IPS DF 6.9 (cell line): ENCODE data around the gene SMARCAL1.

Experiments
- DNase-seq: peaks from one replicate; pipeline ENCODE4 v3.0.0-alpha.2; 2013; ENCODE audit warnings: low read depth, low spot score
- H3K27ac ChIP-seq: one replicate; pipeline ENCODE4 v1.5.1; 2013; ENCODE audit warnings: low read length, control low read depth
- H3K27me3 ChIP-seq: 2 replicates; pipeline ENCODE4 v1.6.1; 2013; ENCODE audit warnings: mild to moderate bottlenecking, low read length; ENCODE audit not compliant: control insufficient read depth, insufficient read depth
- H3K36me3 ChIP-seq: 2 replicates; pipeline ENCODE4 v1.6.1; 2013; ENCODE audit warnings: low read length; ENCODE audit not compliant: control insufficient read depth, insufficient read depth
- H3K4me1 ChIP-seq: 2 replicates; pipeline ENCODE4 v1.6.1; 2013; ENCODE audit warnings: low read length; ENCODE audit not compliant: control insufficient read depth, insufficient read depth
- H3K4me3 ChIP-seq: 2 replicates; pipeline ENCODE4 v1.5.1; 2013; ENCODE audit warnings: mild to moderate bottlenecking, low read length
- H3K9me3 ChIP-seq: 2 replicates; pipeline ENCODE4 v1.6.1; 2013; ENCODE audit warnings: low read length, inconsistent platforms; ENCODE audit not compliant: control insufficient read depth, insufficient read depth
- WGBS: extraction: QIAGEN DNeasy Blood & Tissue Kit; methylation state at CpG from one replicate; pipeline ENCODE4 v1.1.7; 2013; ENCODE audit warnings: mixed read lengths, missing lambda C conversion rate; ENCODE audit not compliant: insufficient read length, insufficient coverage; 5-methylcytosine and 5-hydroxymethylcytosine counted together

Gene SMARCAL1

GRCh38 chr2:216414772-216415319, 2.6 kb downstream of the SMARCAL1 start:
- Histone ChIP-seq H3K27ac (no peak overlapping the region), H3K36me3 (no peaks in the 10 kb centered on the region), H3K27me3 (no peaks in the 10 kb centered on the region), H3K4me1 (no peaks in the 10 kb centered on the region; the same call in 1 of the 2 replicates), H3K9me3 (no peaks in the 10 kb centered on the region), H3K4me3 (no peak overlapping the region)
- no peak for DNase-seq
- no CpG with 5 or more reads among the region's 3 CpGs for whole genome bisulfite sequencing

- H3K27me3 ChIP-seq, result no peaks in the 10 kb centered on the region
- H3K27ac ChIP-seq, result no peak overlapping the region
- no peak overlapping the region for H3K4me3 ChIP-seq
- WGBS, result no CpG with 5 or more reads among the region's 3 CpGs
- H3K9me3 ChIP-seq, result no peaks in the 10 kb centered on the region
- H3K4me1 ChIP-seq, result no peaks in the 10 kb centered on the region; the same call in 1 of the 2 replicates
- no peak for DNase-seq
- no peaks in the 10 kb centered on the region; the same call in 1 of the 2 replicates for H3K36me3 ChIP-seq
These were observed 3.3 kb downstream of the SMARCAL1 start for GRCh38 chr2:216415541-216415940.

- Histone ChIP-seq H3K9me3 (no peaks in the 10 kb centered on the region), H3K27me3 (no peaks in the 10 kb centered on the region), H3K27ac (no peak overlapping the region), H3K4me3 (no peak overlapping the region), H3K4me1 (no peaks in the 10 kb centered on the region; the same call in 1 of the 2 replicates), H3K36me3 (no peaks in the 10 kb centered on the region; the same call in 1 of the 2 replicates)
- DNase-seq, result no peak
- WGBS, result no CpG with 5 or more reads among the region's 6 CpGs
These were observed 4.5 kb downstream of the SMARCAL1 start for GRCh38 chr2:216416571-216417307.

DNA sequence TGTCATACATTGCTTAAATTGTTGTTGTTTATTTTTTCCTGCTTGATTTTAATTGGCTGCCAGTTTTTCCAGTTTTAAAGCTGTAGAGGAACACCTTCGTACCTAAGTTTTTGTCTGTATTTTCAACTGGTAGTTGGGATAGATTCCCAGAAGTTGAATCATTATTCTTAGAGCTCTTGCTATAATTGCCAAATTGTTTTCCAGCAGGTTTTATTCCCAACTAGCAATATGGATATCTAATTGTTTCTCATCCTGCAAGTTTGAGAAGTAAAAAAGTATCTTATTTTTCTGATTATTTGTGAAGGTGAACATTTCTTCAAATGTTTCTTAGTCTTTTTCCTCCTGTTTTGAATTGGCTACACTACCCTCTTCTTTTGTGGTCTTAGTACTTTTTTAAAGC, 6.7 kb downstream of the SMARCAL1 start:
- no peak for DNase-seq
- Histone ChIP-seq H3K4me3 (no peak overlapping the region), H3K9me3 (no peaks in the 10 kb centered on the region), H3K27me3 (no peaks in the 10 kb centered on the region), H3K27ac (no peak overlapping the region), H3K4me1 (no peaks in the 10 kb centered on the region), H3K36me3 (peaks cover 4% of the 10 kb centered on the region; the same call in 1 of the 2 replicates)
- no CpG with 5 or more reads among the region's 1 CpG for WGBS

GRCh38 chr2:216420367-216421101, 8.2 kb downstream of the SMARCAL1 start:
- H3K9me3 ChIP-seq, result no peaks in the 10 kb centered on the region
- no peak overlapping the region for H3K27ac ChIP-seq
- no peaks in the 10 kb centered on the region for H3K4me1 ChIP-seq
- H3K27me3 ChIP-seq, result no peaks in the 10 kb centered on the region
- no CpG with 5 or more reads among the region's 9 CpGs for WGBS
- H3K4me3 ChIP-seq, result no peak overlapping the region
- DNase-seq, result no peak
- peaks cover 10% of the 10 kb centered on the region for H3K36me3 ChIP-seq

GRCh38 chr2:216423071-216423470, 10.8 kb downstream of the SMARCAL1 start:
- Histone ChIP-seq H3K4me3 (no peak overlapping the region), H3K27me3 (no peaks in the 10 kb centered on the region), H3K4me1 (no peaks in the 10 kb centered on the region), H3K9me3 (no peaks in the 10 kb centered on the region), H3K27ac (no peak overlapping the region), H3K36me3 (peaks cover 12% of the 10 kb centered on the region)
- no peak for DNase-seq
- no CpG with 5 or more reads among the region's 2 CpGs for WGBS

DNA sequence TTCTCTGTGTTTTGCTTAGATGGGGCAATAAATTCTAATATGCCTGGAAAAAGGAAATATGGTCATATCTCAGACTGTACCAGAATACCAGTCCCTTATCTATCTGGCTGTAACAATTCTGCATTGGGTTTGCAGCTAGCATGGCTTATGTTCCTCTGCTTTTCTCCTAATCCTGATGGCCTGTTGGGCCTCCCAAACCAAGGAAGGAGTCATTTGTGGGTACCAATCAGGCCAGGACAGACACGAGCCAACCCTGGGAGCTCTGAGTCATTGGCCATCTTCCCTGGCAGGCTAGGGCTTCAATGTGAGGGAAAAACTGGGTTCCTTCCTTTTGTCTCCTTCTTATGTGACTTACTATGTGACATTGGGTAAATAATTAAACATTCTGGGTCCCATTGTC, 12.0 kb downstream of the SMARCAL1 start:
- Histone ChIP-seq H3K36me3 (peaks cover 12% of the 10 kb centered on the region), H3K4me1 (no peaks in the 10 kb centered on the region), H3K27ac (no peak overlapping the region), H3K9me3 (no peaks in the 10 kb centered on the region), H3K4me3 (no peak overlapping the region), H3K27me3 (no peaks in the 10 kb centered on the region)
- WGBS, result no CpG with 5 or more reads among the region's 1 CpG
- DNase-seq, result no peak

GRCh38 chr2:216425008-216425787, 12.9 kb downstream of the SMARCAL1 start:
- WGBS, result no CpG with 5 or more reads among the region's 14 CpGs
- Histone ChIP-seq H3K27ac (no peak overlapping the region), H3K4me1 (no peaks in the 10 kb centered on the region), H3K36me3 (peaks cover 12% of the 10 kb centered on the region), H3K9me3 (no peaks in the 10 kb centered on the region), H3K4me3 (no peak overlapping the region), H3K27me3 (no peaks in the 10 kb centered on the region)
- no peak for DNase-seq

DNA sequence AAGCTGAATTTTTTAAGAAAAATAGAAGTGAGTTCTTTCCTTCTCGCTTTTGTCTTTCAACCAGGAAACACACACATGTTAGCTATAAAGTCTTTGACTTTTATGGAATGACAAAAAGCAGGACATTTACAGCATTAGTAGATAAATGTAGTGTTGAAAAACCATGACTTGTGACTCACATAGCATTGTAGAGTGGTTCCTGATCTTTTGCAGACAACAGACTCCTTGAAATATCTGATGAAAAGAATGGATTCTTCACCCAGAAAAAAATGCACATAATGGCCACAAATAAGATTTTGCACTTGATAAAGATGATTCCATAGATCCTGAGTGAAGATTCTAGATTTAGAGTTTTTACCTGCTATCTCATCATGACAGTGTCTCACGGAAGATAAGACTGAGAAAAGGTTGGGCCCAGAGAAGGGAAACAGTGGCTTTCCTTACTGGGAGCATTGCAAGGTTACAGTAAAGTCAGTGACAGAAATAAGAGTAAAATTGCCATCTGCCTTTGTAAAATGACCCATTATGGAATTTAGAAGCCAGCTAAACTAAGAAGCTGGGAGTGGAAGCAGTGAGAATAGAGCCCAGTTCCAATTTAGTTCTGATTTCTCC, 14.0 kb downstream of the SMARCAL1 start:
- H3K27ac ChIP-seq, result no peak overlapping the region
- no peaks in the 10 kb centered on the region for H3K27me3 ChIP-seq
- no peak overlapping the region for H3K4me3 ChIP-seq
- WGBS, result no CpG with 5 or more reads among the region's 2 CpGs
- H3K4me1 ChIP-seq, result no peaks in the 10 kb centered on the region
- H3K36me3 ChIP-seq, result peaks cover 12% of the 10 kb centered on the region
- no peak for DNase-seq
- no peaks in the 10 kb centered on the region for H3K9me3 ChIP-seq

GRCh38 chr2:216426938-216427337, 14.7 kb downstream of the SMARCAL1 start:
- WGBS, result no CpG with 5 or more reads among the region's 4 CpGs
- Histone ChIP-seq H3K27ac (no peak overlapping the region), H3K4me3 (no peak overlapping the region), H3K36me3 (peaks cover 12% of the 10 kb centered on the region), H3K4me1 (no peaks in the 10 kb centered on the region), H3K9me3 (no peaks in the 10 kb centered on the region), H3K27me3 (no peaks in the 10 kb centered on the region)
- DNase-seq, result no peak
